Measurements from ENCODE around the gene LARGE1. TPM values are rescaled to one million over a fixed set of nuclear protein-coding genes. Genes with fewer than 3 reads are reported as not detected.

LARGE1 gene
- total RNA-seq, 1 donor from 2014 or later, result 35.7 TPM

- Mint-ChIP-seq H3K27me3 (ENCODE audit: low read depth) (no peaks in the 10 kb centered on the region), H3K9me3 (peaks cover 7% of the 10 kb centered on the region), H3K4me1 (peaks cover 7% of the 10 kb centered on the region), H3K36me3 (no peaks in the 10 kb centered on the region), H3K27ac (no peak overlapping the region), H3K4me3 (no peak overlapping the region)
- TF ChIP-seq, protein P1, sequence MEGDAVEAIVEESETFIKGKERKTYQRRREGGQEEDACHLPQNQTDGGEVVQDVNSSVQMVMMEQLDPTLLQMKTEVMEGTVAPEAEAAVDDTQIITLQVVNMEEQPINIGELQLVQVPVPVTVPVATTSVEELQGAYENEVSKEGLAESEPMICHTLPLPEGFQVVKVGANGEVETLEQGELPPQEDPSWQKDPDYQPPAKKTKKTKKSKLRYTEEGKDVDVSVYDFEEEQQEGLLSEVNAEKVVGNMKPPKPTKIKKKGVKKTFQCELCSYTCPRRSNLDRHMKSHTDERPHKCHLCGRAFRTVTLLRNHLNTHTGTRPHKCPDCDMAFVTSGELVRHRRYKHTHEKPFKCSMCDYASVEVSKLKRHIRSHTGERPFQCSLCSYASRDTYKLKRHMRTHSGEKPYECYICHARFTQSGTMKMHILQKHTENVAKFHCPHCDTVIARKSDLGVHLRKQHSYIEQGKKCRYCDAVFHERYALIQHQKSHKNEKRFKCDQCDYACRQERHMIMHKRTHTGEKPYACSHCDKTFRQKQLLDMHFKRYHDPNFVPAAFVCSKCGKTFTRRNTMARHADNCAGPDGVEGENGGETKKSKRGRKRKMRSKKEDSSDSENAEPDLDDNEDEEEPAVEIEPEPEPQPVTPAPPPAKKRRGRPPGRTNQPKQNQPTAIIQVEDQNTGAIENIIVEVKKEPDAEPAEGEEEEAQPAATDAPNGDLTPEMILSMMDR (IDR thresholded peaks at IDR 0.05; ENCODE audit: unreplicated experiment), result no peak
- no peak for DNase-seq (ENCODE audit: low spot score in 2 of 2, unreplicated experiment in 2 of 2)
Measured at GRCh38 chr22:33528183-33528582, 392.1 kb downstream of the LARGE1 start.

DNA sequence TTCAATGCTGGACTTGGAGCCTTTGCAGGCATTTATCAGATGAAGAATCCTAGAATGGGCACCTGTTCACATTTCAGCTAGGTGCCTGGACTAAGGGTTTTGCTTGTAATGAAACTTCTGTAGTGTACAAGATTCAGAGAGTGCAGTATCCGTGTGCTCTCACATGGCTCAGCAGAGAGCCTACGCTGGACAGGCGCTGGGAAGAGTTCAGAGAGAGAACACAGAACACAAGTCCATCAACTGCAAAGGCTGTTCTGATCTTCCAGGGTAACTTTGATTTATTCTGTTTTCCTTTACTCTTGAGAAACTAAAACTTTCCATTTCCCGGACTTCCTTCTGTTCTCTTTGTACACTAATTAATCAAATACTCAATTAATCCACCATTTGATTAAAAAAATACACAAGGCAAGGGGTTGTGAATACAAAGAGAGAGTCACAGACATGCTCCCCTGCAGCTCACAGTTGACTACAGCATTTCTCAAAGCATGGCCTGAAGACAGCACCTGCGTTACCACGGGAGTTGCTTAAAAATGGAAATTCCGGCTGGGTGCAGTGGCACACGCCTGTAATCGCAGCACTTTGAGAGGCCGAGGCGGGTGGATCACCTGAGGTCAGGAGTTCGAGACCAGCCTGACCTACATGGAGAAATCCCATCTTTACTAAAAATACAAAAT, 393.7 kb downstream of the LARGE1 start:
- H3K9me3 Mint-ChIP-seq, result peaks cover 7% of the 10 kb centered on the region
- no peaks in the 10 kb centered on the region for H3K36me3 Mint-ChIP-seq
- no peak overlapping the region for H3K4me3 Mint-ChIP-seq
- H3K4me1 Mint-ChIP-seq, result peaks cover 7% of the 10 kb centered on the region
- no peak for DNase-seq (ENCODE audit: low spot score in 2 of 2, unreplicated experiment in 2 of 2)
- H3K27me3 Mint-ChIP-seq (ENCODE audit: low read depth), result no peaks in the 10 kb centered on the region
- no peak overlapping the region for H3K27ac Mint-ChIP-seq
- TF ChIP-seq, protein P1 (IDR thresholded peaks at IDR 0.05; ENCODE audit: unreplicated experiment), result no peak

- no peak overlapping the region for H3K27ac Mint-ChIP-seq
- no peak overlapping the region for H3K4me3 Mint-ChIP-seq
Measured at GRCh38 chr22:33524511-33525260, 395.6 kb downstream of the LARGE1 start.

DNA sequence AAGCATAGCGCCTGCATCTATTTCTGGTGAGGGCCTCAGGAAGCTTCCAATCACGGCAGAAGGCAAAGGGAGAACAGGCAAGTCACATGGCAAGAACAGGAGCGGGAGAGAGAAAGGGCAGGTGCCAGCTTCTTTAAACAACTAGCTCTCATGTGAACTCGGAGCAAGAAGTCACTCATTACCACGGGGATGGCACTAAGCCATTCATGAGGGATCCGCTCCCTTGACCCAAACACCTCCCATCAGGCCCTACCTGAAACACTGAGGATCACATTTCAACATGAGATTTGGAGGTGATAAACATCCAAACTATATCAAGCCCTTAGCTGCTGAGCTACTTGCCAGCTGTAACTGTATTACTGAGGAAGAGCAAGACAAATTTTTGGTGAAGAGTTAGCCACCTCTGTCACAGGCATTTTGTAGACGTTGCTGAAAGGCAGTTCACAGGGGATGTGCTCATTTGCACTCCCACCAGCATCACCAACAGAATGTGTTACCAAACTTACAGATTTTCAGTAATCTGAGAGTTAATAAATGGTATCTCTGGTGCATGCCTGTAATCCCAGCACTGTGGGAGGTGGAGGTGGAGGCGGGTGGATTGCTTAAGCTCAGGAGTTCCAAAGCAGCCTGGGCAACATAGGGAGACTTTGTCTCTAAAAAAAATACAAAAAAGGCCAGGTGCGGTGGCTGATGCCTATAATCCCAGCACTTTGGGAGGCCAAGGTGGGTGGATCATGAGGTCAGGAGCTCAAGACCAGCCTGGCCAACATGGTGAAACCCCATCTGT, 398.2 kb downstream of the LARGE1 start:
- Mint-ChIP-seq H3K4me3 (no peak overlapping the region), H3K4me1 (peaks cover 7% of the 10 kb centered on the region), H3K27ac (no peak overlapping the region)

More at GRCh38 chr22:33524511-33525260, 395.6 kb downstream of the LARGE1 start:
- TF ChIP-seq, protein P1 (IDR thresholded peaks at IDR 0.05; ENCODE audit: unreplicated experiment), result no peak
- no peak for DNase-seq (ENCODE audit: low spot score in 2 of 2, unreplicated experiment in 2 of 2)
- no peaks in the 10 kb centered on the region for H3K36me3 Mint-ChIP-seq
- peaks cover 7% of the 10 kb centered on the region for H3K4me1 Mint-ChIP-seq
- no peaks in the 10 kb centered on the region for H3K27me3 Mint-ChIP-seq (ENCODE audit: low read depth)
- H3K9me3 Mint-ChIP-seq, result no peaks in the 10 kb centered on the region

More for the DNA sequence above, 398.2 kb downstream of the LARGE1 start:
- DNase-seq (ENCODE audit: low spot score in 2 of 2, unreplicated experiment in 2 of 2), result no peak
- Mint-ChIP-seq H3K9me3 (no peaks in the 10 kb centered on the region), H3K36me3 (no peaks in the 10 kb centered on the region), H3K27me3 (ENCODE audit: low read depth) (no peaks in the 10 kb centered on the region)
- TF ChIP-seq, protein P1 (IDR thresholded peaks at IDR 0.05; ENCODE audit: unreplicated experiment), result no peak

All from mesothelial cell of epicardium (in vitro differentiated cells).